CD4-positive, alpha-beta T cell treated with Interleukin-12 subunit alpha and Interleukin-12 subunit beta, for 1 hour (primary cell): ENCODE measurements around the gene GALNT18.

ENCODE experiments used
- DNase-seq: peaks from one replicate; pipeline ENCODE4 v3.0.0-alpha.2; 2020

The GALNT18 gene

DNA sequence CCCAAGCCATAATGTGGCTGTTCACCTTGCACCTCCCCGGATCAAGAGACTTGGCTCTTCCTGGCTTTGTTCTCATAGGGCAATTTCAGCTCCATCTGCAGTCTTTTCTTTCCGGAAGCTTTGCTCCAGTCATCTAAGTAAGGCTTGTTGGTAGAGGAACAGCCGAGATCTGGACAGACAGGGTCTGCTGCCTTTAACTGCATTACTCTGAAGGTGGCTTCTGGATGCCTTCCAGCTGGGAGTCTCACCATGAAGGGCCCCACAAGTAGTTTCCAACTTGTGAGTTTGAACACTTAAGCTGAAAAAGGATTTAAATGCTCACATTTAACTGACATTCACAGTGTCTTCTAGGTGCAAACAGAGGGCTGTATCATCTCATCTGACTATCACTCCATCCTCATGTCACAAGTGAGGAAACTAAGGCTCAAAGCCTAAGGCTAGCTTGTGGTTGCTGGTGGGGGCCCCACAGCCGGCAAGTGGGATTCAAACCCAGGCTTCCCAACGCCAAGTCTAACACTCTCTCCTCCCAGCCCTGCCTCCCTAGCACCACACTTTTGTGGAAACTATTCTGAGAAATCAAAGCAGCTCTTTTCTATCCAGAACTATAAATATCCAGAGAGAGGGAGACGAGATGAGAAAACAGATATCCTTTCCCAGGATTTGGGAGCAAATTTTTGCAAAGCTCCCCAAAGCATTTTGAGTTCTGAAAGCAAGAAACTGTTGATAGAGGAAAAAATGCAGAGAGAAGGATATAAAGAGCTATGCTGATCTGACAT is 58.4 kb downstream of the GALNT18 start:
- DNase-seq: no peak

DNA sequence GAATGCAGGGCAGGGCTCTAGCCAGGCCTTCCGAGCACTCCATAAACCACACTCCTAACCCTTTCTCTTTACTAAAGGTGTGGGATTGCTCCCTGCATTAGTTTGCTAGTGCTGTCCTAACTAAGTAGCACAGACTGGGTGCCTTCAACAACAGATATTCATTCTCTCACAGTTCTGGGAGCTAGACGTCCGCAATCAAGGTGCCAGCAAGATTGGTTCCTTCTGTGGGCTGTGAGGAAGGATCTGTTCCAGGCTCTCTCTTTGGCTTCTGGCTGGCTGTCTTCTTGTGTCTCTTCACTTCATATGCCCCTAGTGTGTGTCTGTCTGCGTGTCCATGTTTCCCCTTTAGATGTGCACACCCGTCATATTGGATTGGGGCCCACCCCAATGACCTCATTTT is 59.8 kb downstream of the GALNT18 start:
- no peak for DNase-seq

DNA sequence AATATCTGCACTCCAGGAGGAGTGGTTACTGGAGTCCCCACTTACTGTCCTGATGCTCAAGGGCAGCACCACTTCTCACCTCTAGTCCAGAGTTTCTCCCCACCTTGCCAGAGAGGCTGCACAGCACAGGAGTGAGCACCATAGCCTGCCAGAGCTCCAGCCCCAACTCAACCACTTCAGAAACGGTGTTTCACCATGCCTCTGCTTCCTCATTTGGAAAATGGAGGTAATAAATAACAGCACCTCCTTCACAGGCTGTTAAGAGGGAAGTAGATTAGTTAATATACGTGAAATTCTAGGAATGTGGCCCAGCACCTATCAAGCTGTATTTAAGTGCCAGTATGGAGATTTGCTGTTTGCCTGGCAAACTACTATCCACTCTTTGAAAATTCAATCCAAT is 63.0 kb downstream of the GALNT18 start:
- DNase-seq: no peak

DNA sequence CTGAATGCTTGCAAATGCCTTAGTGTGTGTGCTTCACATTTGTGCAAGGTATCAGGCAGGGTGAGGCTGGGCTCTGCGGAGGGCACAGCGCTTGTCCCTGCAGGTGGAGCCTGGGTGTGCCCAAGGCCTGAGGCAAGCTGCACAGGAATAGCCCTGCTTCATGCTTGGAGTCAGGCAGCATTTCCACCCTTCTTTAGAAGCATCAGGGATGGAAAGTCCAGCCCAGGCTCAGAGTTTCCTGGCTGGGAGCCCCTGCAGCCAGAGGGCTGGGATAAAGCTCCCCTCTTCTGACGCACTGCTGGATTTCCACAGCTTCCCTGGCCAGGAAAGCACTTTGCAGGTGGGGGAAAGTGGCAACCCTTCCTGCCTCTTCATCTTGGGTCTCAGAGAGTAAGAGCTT is 63.4 kb downstream of the GALNT18 start:
- no peak for DNase-seq

DNA sequence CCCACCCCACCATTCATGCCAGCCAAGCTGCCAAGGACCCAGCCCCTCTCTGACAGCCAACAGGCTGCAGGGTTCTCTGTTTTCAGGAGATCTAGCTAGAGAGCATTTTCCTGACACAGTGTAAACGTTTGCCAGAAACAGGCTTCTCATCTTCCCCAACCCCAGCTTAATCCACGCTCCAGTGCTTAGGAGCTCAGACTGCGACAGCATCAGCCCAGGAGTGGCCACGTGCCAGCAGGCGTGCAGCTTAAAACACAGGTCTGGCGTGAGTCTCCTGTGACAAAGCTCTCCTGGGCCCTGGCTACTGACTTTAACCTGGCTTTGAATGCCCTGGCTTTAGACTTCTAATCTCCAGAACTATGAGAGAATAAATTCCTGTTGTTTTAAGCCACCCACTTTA is 66.6 kb downstream of the GALNT18 start:
- DNase-seq: no peak

DNA sequence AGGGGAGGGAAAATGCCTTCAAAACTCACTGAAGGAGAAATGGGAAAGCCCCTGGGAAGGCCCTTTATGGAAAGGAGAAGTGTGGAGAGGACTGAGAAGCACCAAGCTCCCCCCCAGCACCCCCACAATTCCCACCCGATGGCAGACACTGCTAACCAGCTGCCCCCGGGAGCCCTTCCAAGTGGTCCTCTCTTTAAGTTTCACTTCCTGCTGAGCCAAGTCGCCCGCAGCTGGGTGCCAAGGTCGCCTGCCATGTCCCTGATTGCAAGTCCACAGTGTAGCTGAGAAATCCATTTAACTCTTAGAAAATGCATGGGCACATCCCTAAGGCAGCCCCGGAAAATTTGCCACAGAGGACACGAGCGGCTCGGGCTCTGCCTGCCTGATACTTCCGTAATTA is 68.2 kb downstream of the GALNT18 start:
- DNase-seq: no peak

DNA sequence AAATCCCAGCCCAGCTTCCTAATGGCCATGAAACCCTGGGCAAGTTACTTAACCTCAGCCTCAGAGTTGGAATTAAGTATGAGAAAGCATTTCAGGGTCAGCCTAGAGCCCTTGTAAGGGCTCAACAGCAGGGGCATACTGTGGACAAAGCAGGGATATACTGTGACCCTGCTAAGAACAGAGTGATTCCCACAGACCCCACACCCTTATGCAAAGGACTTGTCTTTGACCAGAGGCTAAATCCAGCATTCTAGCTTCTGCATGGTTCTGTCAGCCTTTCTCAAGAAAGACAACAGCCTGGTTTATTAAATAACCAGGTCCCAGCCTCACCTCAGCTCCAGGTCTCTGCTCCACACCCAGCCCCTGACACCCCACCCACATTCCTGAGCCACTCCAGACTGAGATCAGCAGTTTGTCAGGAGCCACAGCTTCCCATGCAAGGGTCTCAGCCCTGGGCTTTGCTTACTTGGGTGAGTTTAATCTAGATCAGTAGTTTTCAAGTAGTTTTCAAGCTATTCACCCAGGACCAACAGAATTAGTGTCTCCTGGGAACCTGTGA is 69.2 kb downstream of the GALNT18 start:
- DNase-seq: no peak

DNA sequence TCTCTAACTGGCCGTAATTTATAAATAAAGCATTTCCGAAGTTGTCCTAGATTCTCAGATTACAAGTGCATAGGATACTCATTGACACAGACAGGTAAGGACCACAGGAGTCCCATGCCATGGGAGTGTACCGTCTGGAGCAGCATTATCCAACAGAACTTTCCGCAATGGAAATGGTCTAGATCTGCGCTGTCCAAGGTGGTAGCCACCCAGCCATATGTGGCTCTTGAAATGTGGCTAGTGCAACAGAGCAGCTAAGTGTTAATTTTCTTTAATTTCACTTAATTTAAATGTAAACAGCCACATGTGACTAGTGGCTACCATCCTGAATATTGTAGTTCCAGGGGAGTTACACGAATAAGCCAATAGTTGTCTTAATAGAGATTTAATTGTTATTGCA is 71.3 kb downstream of the GALNT18 start:
- no peak for DNase-seq

DNA sequence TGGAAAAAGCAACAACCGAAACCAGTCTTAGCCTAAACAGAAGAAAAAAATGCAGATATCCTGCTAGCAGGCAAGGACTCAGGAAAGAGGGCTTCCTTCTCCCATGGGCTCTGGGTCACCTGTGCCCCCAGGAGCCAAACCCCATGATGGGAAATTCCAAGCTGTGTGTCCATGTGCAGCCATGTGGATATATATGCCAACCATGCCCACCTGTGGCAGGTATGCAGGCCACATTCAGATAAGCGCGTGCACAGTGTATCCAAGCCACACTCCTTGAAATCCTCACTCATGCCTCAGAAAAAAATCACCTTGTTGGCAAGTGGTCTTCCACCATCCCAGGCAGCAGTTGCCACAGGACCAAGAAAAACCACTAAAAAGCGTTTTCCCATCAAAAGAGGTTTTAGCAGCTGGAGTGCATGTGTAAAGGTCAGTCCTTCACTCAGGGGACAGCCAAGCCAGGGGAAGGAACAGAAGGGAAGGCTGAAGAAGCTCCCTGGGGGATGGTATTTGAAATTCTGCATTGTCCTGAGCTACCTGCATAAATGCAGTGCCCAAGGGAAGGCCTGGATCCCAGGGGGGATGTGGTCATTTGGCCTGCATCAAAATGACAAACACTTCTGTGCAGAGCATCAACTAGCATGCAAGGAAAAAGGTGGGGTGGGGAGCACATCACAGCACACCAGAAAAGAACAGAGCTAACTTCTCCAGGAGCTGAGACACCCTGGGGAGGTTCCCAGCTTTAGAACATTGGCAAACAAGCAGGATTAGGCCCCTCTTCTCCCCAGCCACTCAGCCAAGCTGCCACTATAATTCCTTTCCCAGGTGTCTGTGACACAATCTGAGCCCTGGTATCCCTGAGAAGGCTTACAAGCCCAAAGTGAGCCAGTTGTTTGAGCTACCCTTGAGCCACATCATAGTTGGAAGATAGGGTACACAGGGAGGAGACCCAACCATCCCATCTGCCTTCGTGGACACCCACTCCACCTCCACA is 76.2 kb downstream of the GALNT18 start:
- no peak for DNase-seq

DNA sequence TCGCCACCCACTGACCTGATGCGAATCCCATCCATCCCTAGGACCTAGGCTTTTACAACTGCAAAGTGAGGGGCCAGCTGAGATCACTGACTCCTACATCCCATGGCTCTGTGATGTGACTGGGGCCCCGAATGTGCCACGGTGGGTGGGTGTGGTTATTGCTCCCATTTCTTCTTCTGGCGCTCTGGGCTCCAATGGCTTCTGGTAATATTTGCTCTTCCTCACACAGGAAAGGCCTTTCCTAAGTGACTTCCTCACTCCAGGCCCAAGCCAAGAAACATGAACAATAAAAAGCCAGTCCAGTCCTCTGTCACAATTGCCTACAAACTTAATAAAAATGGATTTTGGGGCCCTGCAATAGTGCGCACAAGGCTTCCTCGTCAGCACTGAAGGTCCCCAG is 78.1 kb downstream of the GALNT18 start:
- DNase-seq: no peak

DNA sequence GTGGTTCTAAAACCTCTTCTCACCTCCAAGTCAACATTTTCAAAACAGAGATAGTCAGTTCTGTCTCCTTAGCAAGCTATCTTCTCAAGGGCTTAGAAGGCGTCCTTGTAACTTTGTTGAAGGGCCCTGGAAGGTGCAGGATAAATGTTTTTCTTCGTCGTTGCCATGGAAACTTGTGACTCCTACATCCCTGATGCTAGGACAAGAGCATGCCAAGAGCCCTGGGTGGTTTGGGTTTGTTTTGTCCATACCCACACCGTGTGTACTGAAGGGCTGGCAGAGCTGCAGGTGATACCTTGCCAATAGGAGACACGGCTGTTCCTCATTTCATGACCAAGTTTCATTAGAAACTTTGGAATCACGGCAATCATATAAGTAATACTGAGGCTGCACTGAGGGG is 81.6 kb downstream of the GALNT18 start:
- no peak for DNase-seq

DNA sequence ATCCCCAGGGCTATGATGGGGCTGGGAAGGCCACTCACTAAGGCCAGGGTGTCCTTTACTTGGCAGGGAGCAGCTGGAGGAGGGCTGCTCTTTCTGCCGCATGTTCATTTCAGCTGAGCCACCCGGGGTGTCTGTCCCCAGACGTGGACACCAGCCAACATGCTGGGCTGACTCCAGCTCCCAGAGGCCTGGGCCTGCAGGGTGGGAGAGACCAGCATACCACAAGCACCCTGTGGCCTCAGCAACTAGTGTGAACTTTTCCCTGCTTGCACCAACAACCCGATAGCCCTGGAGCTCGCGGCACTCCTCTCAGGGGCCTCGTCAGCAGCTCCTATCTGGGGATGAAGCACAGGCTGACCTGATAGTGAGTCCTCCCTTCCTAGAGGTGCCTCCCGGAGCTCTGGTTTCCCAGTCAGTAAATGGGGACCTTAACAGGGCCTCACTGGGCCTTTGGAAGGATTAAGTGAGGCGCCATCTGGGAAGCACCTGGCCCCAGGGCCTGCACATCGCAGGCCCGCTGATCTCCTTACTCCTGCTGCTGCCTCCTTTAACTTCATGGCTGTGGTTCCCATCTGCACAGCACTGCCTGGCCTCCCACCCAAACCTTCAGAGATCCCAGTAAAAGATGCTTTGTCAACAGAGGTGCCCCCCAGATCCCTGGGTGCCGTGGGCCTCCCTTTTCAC is 83.4 kb downstream of the GALNT18 start:
- DNase-seq: no peak

DNA sequence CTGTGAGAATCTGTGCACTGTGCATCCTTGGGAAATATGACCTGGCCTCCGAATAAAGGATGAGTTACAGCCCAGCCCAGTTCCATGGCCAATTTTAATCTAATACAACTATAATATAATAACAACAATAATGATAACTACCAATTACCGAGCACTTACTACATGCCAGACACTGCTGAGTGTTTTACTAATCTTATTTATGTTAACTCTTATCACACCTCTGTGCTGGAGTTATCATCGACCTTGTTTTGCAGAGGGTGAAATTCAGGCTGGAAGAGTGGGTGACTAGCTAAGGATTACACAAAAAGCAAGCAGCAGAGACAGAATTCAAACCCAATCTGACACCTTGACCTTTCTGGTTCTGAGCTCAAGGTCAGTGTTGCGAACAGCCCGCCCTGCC is 83.9 kb downstream of the GALNT18 start:
- no peak for DNase-seq

DNA sequence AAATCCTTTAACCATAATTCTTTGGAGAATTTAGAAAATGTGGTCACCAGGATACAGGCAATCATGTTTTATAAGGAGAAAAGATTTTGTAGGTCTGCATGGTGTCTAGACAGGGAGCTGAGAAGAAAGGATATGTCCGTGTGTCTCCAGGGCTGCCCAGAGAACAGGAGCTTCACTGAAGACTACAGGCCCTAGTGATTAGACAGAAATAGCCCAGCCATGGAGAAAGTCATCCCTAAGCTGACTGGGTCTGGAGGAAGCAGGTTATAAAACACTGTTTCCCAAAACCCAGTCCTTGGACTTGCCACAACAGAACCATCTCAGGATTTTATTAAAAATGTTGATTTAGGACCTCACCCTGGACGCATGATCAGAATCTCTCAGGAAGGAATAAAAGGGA is 84.4 kb downstream of the GALNT18 start:
- no peak for DNase-seq

DNA sequence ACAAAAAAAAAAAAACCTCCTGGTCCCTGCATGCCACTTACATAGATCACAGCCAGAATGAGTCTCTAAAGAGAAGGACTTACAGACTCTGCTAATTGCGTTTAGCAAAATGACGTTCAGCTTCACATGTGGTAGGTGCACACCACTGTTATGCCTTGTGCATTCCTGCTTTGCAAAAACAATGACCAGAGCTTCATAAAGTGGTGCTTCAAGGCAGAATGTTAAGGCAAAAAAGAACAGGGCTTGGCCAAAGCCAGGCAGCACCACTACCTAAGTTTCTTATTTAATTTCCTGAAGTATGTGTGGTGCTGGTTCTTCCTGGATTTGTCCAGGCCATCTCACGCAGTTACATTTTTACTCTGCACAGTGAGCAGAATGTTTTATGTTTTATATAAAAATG is 85.2 kb downstream of the GALNT18 start:
- no peak for DNase-seq

DNA sequence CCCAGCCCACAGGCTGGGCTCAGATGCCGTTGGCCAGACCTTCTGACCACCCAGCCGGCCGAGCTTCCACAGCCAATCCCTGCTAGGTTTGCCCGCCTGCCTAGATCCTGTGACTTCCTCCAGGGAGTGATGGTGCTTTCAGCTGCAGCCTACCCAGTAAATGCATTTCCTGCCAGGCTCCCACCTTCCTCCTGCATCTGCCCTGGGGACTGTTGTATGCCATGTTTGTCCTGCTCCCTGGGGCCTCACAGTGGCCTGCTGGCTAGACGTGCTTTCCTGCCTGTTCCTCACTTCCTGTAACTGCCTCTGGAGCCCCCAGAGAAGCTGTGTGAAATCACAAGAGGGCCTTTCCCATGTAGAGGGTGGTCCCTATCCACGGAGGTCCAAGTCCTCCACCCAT is 86.2 kb downstream of the GALNT18 start:
- DNase-seq: no peak

DNA sequence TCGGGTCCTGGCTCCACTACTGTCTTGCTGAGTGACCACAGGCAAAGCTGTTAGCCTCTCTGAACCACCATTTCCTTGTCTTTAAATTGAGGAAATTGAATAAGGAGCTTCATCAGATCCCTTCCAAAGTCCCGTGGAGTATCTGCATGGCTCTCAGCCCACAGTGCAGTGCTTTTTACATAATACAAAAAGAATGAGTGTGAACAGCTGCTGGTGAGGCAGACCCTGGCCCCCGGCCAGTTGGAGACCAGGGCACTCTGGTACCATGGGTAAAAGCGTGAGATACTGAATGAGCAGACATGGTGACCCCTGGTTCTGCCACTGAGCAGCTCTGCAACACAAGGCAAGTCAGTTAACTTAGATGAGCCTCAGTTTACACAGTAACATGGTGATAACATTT is 86.8 kb downstream of the GALNT18 start:
- no peak for DNase-seq

DNA sequence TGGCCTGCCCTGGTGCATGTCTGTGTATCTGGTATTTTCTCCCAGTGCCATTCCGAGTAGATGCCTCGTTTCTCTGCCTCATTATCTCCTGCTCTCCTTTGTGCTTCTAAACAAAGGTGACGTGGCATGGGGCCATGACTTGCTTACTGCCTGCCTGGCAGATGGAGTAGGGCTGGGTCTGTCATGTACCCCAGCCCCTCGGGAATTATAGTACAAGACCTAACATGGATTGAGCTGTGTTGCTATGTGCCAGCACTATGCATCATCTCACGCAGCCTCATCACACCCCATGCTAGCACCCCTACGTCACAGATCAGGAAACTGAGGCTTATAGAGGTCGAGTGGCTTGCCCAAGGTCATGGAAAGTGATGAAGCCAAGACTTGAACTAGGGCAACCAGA is 88.1 kb downstream of the GALNT18 start:
- no peak for DNase-seq

DNA sequence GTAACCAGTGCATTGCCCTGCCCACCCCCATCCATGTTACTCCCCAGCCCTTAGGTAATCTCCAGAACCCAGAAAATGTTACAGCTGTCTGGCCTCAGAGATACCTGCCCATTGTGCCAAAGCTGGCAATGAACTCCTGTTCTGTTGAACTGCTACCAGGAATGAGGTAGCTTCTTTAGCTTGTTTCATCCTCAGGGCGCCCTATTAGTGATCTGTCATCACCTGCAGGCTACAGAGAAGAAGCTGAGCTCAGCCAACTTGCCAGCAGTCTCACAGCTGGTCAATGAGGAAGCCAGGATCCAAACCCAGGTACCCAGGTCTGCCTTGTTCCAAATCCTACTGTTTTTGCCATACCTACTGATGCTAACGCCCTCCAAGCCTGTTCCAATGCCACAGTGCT is 88.7 kb downstream of the GALNT18 start:
- no peak for DNase-seq

DNA sequence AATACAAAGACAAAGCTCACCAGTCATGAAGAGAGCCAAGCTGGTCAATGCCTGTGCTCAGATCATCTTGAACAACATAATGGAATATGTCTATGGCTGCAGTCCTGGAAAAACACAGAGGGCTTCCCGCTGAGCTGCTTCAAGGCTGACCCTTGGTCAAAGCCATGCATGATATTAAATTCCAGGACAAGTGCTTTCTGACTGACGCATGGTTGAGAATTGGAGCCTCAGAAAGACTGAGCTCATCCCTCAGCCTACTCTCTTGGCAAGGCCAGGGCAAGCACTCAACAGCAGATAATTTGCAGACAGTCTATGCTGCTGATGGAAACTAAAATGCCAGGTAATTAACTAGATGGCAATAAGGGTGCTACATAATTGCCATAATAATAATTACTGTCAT is 89.2 kb downstream of the GALNT18 start:
- no peak for DNase-seq

DNA sequence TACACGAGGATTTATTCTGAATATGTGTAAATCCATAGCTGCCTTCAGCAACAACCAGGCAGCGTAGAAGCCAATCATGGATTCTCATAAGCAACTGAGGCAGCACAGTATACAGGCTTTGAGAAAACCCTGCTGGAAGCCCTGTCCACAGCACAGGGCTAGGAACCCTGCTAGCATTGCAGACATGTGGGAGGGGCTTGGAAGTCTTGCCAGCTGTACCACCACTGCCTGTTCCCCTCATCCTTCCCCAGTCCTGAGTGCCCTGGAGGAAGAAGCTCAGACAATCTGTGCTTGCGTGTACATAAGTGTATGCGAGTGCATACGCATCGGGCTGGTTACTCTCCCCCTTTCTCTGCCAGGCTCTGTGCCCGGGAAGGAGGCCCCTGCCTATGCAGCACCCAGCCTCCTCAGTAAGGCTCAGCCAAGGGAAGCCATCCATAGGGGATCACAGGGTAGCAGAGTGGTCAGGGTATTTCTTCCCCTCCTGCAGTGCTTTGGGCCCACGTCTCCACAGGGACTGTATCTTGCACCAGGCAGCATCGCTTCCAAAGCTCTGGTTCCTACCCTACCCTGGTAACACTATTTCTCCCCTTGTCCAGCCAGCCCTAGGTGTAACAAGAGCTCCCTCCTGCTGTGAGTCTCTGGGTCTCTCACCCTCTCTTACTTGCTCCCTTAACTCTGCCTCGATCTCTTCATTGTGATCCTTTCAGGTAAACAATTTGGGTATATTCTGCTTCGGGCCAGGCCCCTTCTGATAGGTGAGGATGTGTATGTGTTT is 90.5 kb downstream of the GALNT18 start:
- DNase-seq: no peak

DNA sequence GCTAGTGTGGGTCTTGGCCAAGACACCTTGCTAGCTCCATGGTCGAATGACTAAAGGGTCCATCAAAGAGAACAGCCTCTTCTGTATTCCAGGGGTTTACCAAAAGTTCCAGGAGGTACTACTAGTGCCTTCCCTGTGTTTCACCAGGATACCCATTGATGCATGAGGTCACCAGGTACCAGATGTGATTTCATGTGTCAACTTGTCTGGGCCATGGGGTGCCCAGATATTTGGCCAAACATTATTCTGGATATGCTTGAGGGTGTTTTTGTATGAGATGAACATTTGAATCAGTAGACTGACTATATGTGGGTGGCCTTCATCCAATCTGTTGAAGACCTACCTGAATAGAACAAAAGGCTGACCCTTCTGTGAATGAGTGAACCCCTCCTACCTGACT is 92.8 kb downstream of the GALNT18 start:
- DNase-seq: no peak

DNA sequence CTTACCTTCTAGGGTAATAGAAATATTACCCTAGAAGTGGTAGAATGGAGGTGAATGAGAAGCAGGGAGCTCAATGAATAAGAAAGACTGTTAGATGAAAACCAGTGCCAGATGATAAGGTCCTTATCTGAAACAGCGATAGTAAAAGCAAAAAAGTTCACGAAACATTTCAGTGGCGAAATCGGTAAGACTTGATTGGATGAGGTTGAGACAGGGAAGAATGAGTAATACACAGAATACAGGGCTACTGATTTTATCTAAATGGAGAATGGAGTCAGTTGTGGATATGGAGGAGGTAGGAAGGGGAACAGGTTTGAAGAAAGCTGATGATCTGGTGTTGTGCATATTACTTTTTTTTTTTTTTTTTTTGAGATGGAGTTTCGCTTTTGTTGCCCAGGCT is 96.5 kb downstream of the GALNT18 start:
- no peak for DNase-seq
